Medulla oblongata (tissue), 1 donor: ENCODE data around the gene SFRP2.

Source experiments
- DNase-seq: peaks from one replicate; pipeline ENCODE4 v3.0.0-alpha.2; 2015; ENCODE audit errors: extremely low spot score

SFRP2 gene

DNA sequence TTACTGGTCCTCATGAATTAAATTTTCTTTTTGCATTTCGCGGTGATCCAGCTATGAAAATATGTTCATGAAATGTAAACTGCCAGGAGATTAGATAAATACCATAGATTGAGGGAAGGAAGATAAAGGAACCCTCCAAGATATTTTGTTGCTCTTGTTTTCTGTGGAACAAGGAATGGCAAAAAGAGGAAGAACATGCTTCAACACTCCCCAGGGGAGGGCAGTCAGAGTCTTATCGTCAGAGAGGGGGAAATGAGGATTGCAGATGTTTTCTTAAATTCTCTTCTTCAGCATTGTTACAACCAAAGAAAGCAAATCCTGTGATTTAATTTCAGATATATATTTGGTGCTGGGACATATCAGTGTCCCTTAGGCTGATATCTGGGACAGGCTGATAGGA, 9.5 kb upstream of the SFRP2 start:
- DNase-seq, result no peak

GRCh38 chr4:153794006-153794405, 5.1 kb upstream of the SFRP2 start:
- no peak for DNase-seq

- no peak for DNase-seq
Observed at GRCh38 chr4:153792618-153793247, 3.9 kb upstream of the SFRP2 start.

- DNase-seq, result peak; percentile 66
Observed at GRCh38 chr4:153791746-153792617, 3.1 kb upstream of the SFRP2 start.

DNA sequence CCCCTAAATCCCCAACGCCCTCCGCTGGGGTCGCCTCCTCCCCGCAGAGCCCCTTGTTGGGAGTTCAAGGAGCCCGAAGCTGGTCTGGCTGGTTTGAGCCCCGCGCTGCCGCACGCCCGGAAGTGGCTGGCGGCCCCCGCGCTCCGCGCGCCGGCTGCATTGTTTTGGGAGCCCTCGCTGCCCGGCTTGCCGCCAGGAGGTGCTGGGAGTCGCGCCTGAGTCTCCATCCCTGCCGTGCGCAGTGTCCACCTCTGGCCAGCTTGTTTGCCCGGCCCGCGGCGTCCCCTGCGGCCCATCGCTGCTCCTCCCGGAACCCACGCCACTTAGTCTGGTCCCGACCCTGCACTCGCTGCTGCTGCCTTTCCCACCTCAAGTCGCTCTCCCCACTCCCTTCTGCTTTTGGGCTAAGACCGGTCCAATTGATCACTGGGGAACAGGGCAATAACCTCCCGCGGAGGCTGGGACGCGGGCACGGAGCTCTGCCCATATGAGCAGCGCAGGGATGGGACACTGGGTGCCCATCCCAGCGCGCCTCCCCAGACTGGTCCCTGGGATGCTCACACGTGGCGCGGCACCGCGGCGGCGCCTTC, 2.2 kb upstream of the SFRP2 start:
- DNase-seq, result no peak

DNA sequence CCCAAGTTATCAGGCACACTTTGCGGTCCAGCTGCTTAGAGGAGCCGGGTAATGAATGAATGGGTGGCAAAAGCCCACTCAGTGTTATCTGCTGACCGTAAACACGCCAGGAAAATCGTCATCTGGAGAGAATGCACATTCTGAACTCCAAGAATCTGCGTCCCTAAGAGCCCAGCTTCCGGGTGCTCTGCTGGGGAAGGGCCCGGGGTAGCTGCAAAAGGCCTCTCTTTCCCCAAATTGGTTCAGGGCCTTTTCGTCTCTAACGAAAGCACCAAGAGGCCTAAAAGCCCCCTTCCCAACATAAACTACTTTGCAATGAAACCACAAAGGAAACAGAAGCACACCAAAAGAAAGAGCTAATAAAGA, 1.6 kb upstream of the SFRP2 start:
- no peak for DNase-seq

- no peak for DNase-seq
Observed at GRCh38 chr4:153789741-153790499, 1.0 kb upstream of the SFRP2 start.

DNA sequence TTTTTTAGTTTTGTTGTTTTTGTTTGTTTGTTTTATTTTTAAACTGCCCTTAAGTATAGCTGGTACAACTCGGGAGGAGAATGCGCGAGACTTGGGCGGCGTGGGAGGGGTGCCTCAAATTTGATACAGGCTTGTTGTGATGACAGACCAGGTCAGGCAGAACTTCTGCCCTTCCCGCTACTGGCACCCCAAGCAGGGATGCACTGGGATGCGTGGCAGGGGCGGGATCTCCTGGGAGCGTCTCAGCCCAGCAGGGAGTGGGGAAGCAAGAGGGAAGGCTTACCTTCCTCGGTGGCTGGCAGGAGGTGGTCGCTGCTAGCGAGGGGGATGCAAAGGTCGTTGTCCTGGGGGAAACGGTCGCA, 851 bp downstream of the SFRP2 start:
- no peak for DNase-seq

- no peak for DNase-seq
Observed at GRCh38 chr4:153787575-153787974, 1.3 kb downstream of the SFRP2 start.

GRCh38 chr4:153787061-153787560, 1.8 kb downstream of the SFRP2 start:
- DNase-seq, result no peak

DNA sequence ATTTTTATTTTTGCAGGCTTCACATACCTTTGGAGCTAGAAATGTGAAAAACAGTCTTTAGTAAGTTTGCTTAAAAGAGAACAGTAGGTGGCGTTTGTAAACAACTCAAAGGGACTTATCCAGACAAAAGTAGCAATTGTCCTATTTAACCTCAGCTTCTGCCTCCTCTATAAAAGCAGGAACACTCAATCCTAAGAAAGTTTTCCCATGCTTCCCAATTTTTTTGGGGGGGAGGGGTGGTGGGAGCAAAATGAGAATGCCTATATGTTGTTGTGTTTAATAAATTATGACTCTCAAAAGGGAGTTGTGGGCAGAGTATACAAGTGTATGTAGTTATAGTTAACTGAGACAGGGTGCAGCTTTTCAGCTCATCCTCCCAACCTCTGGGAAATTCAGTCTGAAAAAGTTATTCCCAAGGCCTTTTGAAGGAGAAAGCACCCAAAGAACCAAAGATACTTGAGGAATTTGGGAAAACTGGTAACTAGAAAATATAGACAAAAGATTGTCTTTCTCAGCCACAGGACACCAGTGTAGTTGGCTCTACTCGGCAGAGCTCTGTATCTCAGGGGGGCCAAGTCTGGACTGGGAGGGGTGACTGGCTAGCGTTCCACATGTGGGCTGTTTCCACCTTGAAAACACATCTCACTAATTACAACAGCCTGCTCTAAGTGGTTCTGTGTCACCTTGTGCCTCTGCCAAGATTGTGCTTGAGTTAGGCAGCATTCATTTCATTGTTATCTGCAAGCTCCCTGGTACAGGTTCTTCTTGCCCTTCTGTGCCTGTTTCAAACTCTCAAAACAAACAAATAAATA, 2.8 kb downstream of the SFRP2 start:
- peak; percentile 42 for DNase-seq

GRCh38 chr4:153784166-153784699, 4.7 kb downstream of the SFRP2 start:
- no peak for DNase-seq

GRCh38 chr4:153782581-153782980, 6.3 kb downstream of the SFRP2 start:
- DNase-seq, result no peak

DNA sequence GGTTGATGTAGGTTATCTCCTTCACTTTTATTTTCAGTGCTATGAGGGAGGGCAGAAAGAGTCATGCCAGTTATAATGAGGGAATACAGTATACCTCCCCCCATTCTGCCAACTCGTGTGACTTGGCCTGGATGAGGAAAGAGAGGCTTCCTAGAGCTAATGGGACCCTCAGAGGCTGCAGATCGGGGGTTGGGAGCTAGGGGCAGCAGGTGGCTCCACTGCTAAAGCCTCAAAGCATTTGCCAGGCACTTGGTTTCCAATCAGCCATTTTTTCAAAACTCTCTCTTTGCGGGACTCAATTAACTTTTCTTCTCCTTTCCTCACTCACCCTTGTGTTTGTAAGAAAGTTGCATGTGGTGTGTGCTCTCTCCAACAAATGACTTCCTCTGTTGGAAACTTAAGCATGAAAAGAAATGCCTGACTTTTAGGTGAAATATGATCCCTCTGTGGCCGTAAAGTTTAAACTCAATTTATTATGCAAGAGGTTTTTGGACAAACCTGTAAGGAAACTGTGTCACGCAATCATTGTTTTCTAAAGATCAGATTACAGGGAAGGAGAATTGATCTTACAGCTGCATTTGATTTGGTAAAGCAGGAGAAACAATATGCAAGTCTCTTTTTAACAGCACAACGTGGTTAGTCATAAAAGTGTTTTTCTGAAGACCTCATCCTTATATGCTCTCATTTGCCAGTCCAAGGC, 7.0 kb downstream of the SFRP2 start:
- no peak for DNase-seq

DNA sequence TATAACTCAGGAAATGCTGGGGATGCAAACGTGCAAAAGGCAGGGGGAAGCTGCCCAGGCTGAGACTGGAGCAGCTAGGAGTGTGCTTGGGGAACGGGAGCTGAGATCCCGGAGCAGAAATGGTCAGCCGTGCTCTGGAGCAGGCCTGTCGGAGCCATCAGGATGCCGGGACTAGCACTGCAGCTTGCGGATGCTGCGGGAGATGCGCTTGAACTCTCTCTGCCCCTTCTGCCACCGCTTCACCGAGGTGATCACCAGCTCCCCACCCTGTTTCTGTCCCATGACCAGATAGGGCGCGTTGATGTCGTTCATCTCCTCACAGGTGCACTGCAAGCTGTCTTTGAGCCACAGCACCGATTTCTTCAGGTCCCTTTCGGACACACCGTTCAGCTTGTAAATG, 7.6 kb downstream of the SFRP2 start:
- no peak for DNase-seq

DNA sequence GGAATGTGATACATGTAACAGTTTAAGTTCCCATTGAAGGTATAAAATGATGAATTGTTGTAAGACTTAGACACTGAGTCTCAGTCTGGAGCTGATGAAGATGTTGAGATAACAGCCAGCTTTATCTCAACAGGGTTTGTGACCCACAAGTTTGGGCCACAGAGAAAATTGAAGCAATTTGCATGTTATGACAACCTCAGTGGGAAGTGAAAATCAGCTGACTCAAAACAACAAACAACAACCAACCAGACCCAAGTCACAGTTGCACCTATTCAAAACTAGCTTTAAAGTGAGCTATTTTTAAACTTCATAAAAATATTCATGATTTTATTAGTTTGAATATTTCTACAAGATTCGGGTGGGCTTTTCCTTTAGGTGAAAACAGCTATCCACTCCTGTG, 8.0 kb downstream of the SFRP2 start:
- no peak for DNase-seq

DNA sequence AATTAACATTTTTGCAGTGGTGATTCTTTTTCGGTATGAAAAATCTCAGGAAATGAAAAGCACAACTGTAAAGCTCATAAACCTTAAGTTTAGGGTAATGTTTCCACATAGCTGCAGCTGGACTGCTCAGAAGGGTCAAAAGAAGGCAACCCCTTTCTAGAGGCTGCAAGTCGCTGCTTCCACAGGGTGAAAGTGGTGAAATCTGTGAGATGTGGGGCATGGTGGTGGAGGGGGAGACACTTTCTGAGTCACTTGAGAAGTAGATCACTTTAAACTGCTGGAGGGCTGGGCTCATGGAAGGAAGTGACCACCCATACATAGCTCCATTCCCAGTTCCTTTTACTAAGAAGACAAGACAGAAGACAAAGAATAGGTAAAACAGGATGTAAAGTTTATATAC, 8.7 kb downstream of the SFRP2 start:
- DNase-seq, result no peak

GRCh38 chr4:153778383-153778782, 10.5 kb downstream of the SFRP2 start:
- DNase-seq, result no peak

DNA sequence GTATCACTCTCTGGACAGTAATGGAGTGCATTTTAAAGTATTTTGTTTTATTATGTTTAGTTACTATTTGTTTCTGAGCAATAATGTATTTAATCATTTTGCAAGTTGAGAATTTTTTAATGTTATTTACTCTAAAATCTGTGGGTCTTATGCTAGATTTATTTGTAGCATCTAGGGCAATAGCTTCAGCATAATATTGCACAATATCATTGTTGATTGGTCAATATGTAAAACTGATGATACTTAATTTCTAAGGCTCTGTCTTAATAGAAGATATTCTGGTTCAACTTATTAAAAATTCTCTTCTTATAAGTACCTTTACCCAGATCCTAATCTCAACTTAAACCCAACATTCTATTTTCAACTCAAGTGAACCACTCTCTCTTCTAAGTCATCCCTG, 11.5 kb downstream of the SFRP2 start:
- no peak for DNase-seq

GRCh38 chr4:153776601-153777000, 12.3 kb downstream of the SFRP2 start:
- no peak for DNase-seq
